GM19328 (cell line): ENCODE results near the gene VAC14.
"Not testable (repeated sequence)": the region's sequence is repeated elsewhere in the genome, so short reads cannot be mapped to it uniquely, and the experiment has no call there.

Experiments used
- ATAC-seq: cut with Tn5 transposase; IDR thresholded peaks from one replicate; pipeline ENCODE4 v1.9.1; 2021; ENCODE audit warnings: mild to moderate bottlenecking, moderate library complexity; ENCODE audit not compliant: unreplicated experiment

The VAC14 gene

GRCh38 chr16:70648606-70649005 lies 152.4 kb downstream of the VAC14 start:
- ATAC-seq: no peak

DNA sequence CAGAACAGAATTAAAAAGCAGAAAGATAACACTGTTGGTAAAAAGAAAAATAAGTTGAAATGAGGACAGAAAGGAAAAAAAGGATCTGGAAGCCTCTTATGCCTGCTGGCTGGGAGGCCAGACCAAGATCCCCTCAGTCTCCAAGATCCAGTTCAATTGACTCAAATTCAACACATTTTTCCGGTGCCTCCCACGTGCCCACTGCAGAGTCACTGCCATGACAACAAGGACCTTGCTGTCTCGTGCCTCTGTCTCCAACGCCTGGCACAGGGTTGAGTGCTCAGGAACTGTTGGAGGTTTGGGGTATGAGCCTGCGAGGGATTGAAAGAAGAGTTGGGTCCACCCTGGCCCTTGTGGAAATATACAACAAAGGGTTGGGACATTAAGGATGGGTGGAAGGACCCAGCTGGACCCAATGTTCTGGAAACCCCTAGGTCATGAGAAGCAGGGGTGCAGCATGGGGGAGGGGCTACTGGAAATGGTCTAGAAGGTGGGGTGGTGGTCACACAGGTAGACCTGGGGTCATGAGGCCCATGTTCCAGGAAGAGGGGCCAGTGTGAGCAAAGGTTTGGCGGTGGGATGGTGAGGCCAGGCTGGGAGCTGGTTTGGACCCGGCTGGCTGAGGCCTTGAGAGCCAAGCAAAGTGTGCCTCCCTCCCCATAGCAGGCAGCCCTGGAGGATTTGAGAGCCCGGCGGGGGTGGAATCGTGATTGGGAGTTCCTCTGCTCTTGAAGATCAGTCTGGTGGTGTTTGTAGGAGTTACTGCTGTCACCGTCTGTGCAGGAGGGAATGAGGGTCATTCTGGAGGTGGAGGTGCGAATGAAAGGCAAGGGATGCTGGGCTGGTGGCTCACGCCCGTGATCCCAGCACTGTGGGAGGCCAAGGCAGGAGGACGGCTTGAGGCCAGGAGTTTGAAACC lies 153.3 kb downstream of the VAC14 start:
- ATAC-seq: no peak

DNA sequence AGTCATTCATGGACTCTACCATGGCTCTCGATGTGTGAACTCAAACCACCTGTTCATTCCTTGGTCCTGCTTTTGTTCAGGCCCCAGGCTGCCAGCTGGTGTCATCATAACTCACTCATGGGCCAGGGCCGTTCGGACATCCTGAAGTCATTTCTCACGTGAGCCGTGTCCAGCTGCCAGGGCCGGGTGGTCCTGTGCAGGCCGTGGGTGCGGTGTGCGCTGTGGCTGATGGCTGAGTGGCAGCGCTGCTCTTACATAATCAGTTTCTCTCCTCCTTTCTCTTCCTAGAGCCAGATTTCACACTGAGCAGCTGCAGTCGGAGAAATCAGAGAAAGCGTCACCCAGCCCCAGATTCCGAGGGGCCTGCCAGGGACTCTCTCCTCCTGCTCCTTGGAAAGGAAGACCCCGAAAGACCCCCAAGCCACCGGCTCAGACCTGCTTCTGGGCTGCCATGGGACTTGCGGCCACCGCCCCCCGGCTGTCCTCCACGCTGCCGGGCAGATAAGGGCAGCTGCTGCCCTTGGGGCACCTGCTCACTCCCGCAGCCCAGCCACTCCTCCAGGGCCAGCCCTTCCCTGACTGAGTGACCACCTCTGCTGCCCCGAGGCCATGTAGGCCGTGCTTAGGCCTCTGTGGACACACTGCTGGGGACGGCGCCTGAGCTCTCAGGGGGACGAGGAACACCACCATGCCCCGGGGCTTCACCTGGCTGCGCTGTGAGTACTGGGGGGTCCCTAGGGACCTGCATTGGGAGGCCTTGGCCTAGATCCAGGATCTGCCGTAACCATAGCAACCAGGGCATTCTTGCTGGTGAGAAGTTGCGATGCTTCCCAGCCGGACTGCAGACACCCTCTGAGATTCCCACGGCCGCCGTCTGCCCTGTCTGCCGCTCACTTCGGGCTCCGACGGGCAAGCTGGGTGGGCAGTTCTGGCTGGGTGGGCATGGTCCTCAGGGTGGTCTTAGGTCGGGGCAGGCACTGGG lies 154.4 kb downstream of the VAC14 start, which contains the start of gene IL34:
Gene IL34, plus strand, starts transcription at position 300 of the 982 bp plus-strand sequence. Its CDS starts 389 bp downstream, at position 689.
- ATAC-seq: no peak

DNA sequence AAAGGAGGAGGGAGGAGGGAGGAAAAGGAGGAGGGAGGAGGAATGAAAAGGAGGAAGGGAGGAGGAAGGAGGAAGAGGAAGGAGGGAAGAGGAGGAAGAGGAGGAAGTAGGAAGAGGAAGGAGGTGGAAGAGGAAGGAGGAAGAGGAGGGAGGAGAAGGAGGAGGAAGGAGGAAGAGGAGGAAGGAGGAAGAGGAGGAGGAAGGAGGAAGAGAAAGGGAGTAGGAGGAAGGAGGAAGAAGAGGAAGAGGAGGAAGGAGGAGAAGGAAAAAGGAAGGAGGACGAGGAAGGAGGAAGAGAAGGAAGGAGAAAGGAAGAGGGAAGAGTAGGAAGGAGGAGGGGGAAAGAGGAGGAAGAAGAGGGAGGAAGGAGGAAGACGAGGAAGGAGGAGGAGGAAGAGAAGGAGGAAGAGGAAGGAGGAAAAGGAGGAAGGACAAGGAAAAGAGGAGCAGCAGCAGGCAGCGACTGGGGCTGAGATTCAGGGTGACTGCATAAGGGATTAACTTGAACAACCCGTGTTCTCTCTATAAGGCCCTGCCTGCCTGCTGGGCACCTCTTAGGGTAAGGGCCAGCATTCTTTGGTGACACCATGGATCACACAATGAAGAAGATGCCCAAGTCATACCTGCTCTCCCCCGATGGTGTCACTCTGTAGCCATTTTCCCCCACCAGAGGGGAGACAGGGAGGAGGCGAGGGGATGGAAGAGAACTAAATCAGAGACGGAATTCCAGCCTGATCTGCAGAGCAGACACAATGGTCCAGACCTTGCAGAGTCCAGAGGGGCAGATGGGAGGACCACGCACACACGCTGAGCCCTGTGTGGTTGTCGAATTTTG lies 156.0 kb downstream of the VAC14 start:
- ATAC-seq: no peak

GRCh38 chr16:70643264-70643663 lies 157.7 kb downstream of the VAC14 start:
- not testable (repeated sequence) for ATAC-seq

DNA sequence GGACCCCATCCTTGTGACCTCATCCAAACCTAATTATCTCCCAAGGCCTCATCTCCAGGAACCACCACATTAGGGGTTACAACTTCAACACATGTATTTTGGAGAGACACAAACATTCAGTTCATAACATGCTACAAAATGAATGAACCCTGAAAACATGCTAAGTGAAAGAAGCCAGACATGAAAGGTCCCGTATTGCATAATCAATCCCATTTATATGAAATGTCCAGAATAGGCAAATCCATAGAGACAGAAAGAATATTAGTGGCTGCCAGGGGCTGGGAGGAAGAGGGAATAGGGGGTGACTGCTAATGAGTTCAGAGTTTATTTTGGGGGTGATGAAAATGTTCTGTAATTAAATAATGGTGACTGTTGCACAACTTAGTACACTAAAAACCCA lies 158.3 kb downstream of the VAC14 start:
- no peak for ATAC-seq

DNA sequence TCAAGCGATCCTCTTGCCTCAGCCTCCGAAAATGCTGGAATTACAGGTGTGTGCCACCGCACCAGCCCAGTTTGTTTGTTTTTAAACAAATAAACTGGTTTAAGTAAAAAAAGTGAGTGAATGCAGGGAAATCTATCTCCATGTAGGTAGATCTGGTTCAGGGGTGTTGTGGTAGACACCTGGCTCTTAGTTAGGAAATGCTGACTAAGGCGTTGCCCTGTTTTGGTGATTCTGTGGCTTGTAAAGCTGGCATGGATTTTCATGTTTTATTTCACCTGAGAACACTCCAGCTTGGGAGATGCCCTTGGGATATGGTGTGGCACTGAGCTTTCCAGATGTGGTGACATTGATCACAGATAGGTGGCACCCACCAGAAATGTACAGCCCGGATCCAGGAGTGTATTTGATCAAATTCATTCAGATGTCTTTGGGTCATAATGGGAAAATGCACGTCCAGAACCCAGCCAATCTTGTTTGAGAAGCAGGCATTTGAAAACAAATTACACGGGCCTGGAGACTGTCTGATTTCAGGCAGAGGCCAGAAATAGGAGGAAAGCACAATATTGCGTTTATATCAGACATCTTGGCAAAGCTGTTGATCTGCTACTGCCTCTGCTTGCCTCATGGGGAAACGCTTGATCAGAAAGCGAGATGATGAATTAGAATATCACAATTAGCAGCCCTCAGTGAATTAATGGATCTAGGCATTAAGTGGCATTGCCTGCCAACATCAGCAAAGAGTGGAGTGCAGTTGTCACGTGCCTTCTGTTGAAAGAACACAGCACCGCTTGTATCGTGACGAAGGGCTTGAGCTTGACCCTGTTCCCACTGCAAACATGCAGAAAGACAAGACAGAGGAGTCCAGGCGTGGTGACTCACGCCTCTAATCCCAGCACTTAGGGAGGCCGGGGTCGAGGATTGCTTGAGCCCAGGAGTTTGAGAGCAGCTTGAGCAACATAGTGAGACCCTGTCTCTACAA lies 161.9 kb downstream of the VAC14 start:
- ATAC-seq: no peak
